HepG2 (cell line): Measurements from ENCODE around the gene TGM1. TPM values are rescaled to one million over a fixed set of nuclear protein-coding genes. Genes with fewer than 3 reads are reported as not detected.

ENCODE experiments used
- ELF1 ChIP-seq: sonication (generic); formaldehyde crosslinking; IDR thresholded peaks from 2 replicates; pipeline ENCODE4 v1.4.0; 2020; ENCODE audit warnings: missing genetic modification reagents
- HES4 ChIP-seq: sonication (generic); formaldehyde crosslinking; IDR thresholded peaks from 2 replicates; pipeline ENCODE4 v1.9.0; 2021; ENCODE audit warnings: mild to moderate bottlenecking, missing genetic modification reagents, borderline replicate concordance
- PTBP1 ChIP-seq: fragments of 200-400 bp; formaldehyde crosslinking; IDR thresholded peaks from 2 replicates; pipeline ENCODE4 v1.6.1; 2018; ENCODE audit warnings: low read length, low read depth; ENCODE audit not compliant: poor library complexity, severe bottlenecking
- RFXAP ChIP-seq: sonication (generic); formaldehyde crosslinking; IDR thresholded peaks from 2 replicates; pipeline ENCODE4 v1.4.0; 2020; ENCODE audit warnings: missing genetic modification reagents, borderline replicate concordance
- SMYD3 ChIP-seq: sonication (generic); formaldehyde crosslinking; IDR thresholded peaks from 2 replicates; pipeline ENCODE4 v1.8.1; 2023; ENCODE audit warnings: mild to moderate bottlenecking, missing genetic modification reagents
- SNAI1 ChIP-seq: sonication (generic); formaldehyde crosslinking; IDR thresholded peaks from 2 replicates; pipeline ENCODE4 v1.5.0; 2020; ENCODE audit warnings: mild to moderate bottlenecking, missing genetic modification reagents, borderline replicate concordance
- SOX6 ChIP-seq, 2 experiments: fragments of 450-650 bp in 1 of 2; sonication (generic) in 1 of 2; formaldehyde crosslinking in 1 of 2; IDR thresholded peaks; 2 replicates each; pipeline versions ENCODE4 v1.4.0 to v1.6.1; 2017 to 2020; ENCODE audit warnings: antibody characterized with exemption in 1 of 2, mild to moderate bottlenecking in 1 of 2, missing genetic modification reagents in 1 of 2
- TEAD2 ChIP-seq: sonication (generic); formaldehyde crosslinking; IDR thresholded peaks from 2 replicates; pipeline ENCODE4 v1.9.0; 2021; ENCODE audit warnings: missing genetic modification reagents
- TEF ChIP-seq: sonication (generic); formaldehyde crosslinking; IDR thresholded peaks from 2 replicates; pipeline ENCODE4 v1.5.0; 2020; ENCODE audit warnings: missing genetic modification reagents
- ZBTB3 ChIP-seq: sonication (generic); formaldehyde crosslinking; IDR thresholded peaks from 2 replicates; pipeline ENCODE4 v1.4.0; 2020; ENCODE audit warnings: low read depth, mild to moderate bottlenecking, moderate library complexity, missing genetic modification reagents, borderline replicate concordance
- ZFY ChIP-seq: sonication (generic); formaldehyde crosslinking; IDR thresholded peaks from 2 replicates; pipeline ENCODE4 v1.4.0; 2020; ENCODE audit warnings: missing genetic modification reagents
- ZNF121 ChIP-seq: sonication (generic); formaldehyde crosslinking; IDR thresholded peaks from 2 replicates; pipeline ENCODE4 v1.5.0; 2020; ENCODE audit warnings: mild to moderate bottlenecking, missing genetic modification reagents
- ZNF296 ChIP-seq: sonication (generic); formaldehyde crosslinking; conservative IDR thresholded peaks from 2 replicates; pipeline ENCODE4 v1.5.0; 2020; ENCODE audit warnings: mild to moderate bottlenecking, missing genetic modification reagents
- ZNF354B ChIP-seq: sonication (generic); formaldehyde crosslinking; IDR thresholded peaks from 2 replicates; pipeline ENCODE4 v1.8.0; 2022; ENCODE audit warnings: mild to moderate bottlenecking, missing genetic modification reagents
- ZNF883 ChIP-seq: sonication (generic); formaldehyde crosslinking; IDR thresholded peaks from 2 replicates; pipeline ENCODE4 v1.5.1; 2020; ENCODE audit warnings: mild to moderate bottlenecking, missing genetic modification reagents; ENCODE audit errors: not compliant biosample characterization
- polyA plus RNA-seq, 8 experiments: library from polyadenylated mRNA; depleted of rRNA in 3 of 8; stranded (reverse) in 7 of 8; unstranded in 1 of 8; fragments of >200 nt; fragmentation: Illumina TruSeq in 4 of 8; extraction: Trizol in 4 of 8; gene quantifications; 2 replicates each; pipeline versions ENCODE4 v1.2.1 to v1.2.3, GENCODE V29; 2011 to 2016; ENCODE audit warnings: low read depth in 4 of 8, missing spikeins in 1 of 8, mixed read lengths in 1 of 8; ENCODE audit not compliant: insufficient read depth in 1 of 8
- total RNA-seq, 5 experiments: library from RNA; depleted of rRNA; stranded (reverse); fragments of >200 nt; fragmentation: Illumina TruSeq; extraction: Trizol; gene quantifications; 2 replicates each; pipeline ENCODE4 v1.2.3, GENCODE V29; 2016; ENCODE audit warnings: low read depth in 1 of 5

Gene TGM1
- total and polyA plus RNA-seq, 2 of the 13 experiments (the other 11 are each of a cell fraction or from before 2014, with no cell fraction given), result 3.2 to 10.6 TPM

- TF ChIP-seq TEF (CRISPR knock-in tag) (no peak), RFXAP (peak; percentile 79; the same call in 1 of the 2 replicates), ZNF121 (CRISPR knock-in tag) (no peak), TEAD2 (CRISPR knock-in tag) (no peak), ZNF883 (CRISPR knock-in tag) (no peak), ZNF354B (CRISPR knock-in tag) (no peak), ZNF296 (no peak), ELF1 (CRISPR knock-in tag) (peak; percentile 66), SNAI1 (CRISPR knock-in tag) (peak; percentile 91; the same call in 1 of the 2 replicates), SOX6 (IDR thresholded peaks at IDR 0.05) (no peak), SOX6 (CRISPR knock-in tag; IDR thresholded peaks at IDR 0.05) (peak; percentile 91), PTBP1 (no peak), ZFY (CRISPR knock-in tag) (no peak; the same call in none of the 2 replicates), SMYD3 (CRISPR knock-in tag) (peak; percentile 94), HES4 (CRISPR knock-in tag) (peak; percentile 85), ZBTB3 (CRISPR knock-in tag) (peak; percentile 90; the same call in 1 of the 2 replicates)
Measured at GRCh38 chr14:24307575-24308341, 44.8 kb upstream of the TGM1 start, which contains the start of gene CIDEB (continued).
